ENCODE data around the gene YY1AP1.

DNA sequence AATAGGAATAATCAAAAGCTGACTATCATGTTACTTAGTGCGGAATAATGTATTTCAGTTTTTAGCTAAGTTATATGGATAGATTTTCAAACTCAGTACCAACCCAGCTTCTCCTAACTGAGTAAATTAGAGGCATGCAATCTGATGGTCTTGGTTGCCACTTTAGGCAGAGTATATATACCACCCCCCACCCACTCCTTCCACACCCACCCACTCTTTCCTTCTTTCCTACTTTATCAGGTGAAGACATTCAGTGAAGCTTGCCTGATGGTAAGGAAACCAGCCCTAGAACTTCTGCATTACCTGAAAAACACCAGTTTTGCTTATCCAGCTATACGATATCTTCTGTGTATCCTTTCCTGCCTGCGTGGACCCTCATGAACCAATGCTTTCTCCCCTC lies 36.6 kb upstream of the YY1AP1 start:
- TF ChIP-seq POLR2A (IDR thresholded peaks at IDR 0.05; ENCODE audit: low read depth, low read length) (no peak), SPI1 (IDR thresholded peaks at IDR 0.05; ENCODE audit: low read depth, low read length) (no peak), POLR2AphosphoS5 (IDR thresholded peaks at IDR 0.05; ENCODE audit: low read depth, low read length) (no peak), TAF1 (IDR thresholded peaks at IDR 0.05; ENCODE audit: low read depth, low read length) (no peak), PAX5 (IDR thresholded peaks at IDR 0.05; ENCODE audit: insufficient read depth, low read length, severe bottlenecking) (no peak), POU2F2 (IDR thresholded peaks at IDR 0.05; ENCODE audit: low read depth, low read length) (no peak)

Measured in GM12891 (cell line).